Fibroblast of pulmonary artery (primary cell): Measurements from ENCODE around the gene TNFRSF21.
A peak's percentile ranks its signal among the peaks of the same experiment; 100 is the strongest.

Experiments
- DNase-seq: peaks from one replicate; pipeline ENCODE4 v3.0.0-alpha.2; 2010; ENCODE audit warnings: low read depth
- H3K4me3 ChIP-seq: replicated peaks from 2 replicates; pipeline ENCODE4 v1.5.1; 2011; ENCODE audit warnings: low read depth, mild to moderate bottlenecking, control low read depth, low read length, moderate library complexity
- CTCF ChIP-seq: IDR thresholded peaks from 2 replicates; pipeline ENCODE4 v1.5.1; 2011; ENCODE audit warnings: mild to moderate bottlenecking, control low read depth, low read length, inconsistent platforms; ENCODE audit errors: missing control alignments

Gene TNFRSF21

GRCh38 chr6:47308552-47309290 is 984 bp downstream of the TNFRSF21 start:
- DNase-seq = no peak
- peak overlapping the region; percentile 93 for H3K4me3 ChIP-seq
- TF ChIP-seq CTCF = no peak

- H3K4me3 ChIP-seq = peak overlapping the region; percentile 93
- TF ChIP-seq CTCF = no peak
- DNase-seq = peak; percentile 26
Observed at GRCh38 chr6:47308198-47308517, 1.5 kb downstream of the TNFRSF21 start.

- H3K4me3 ChIP-seq = peak overlapping the region; percentile 93
- no peak for TF ChIP-seq CTCF
- no peak for DNase-seq
Observed at GRCh38 chr6:47307362-47308197, 2.1 kb downstream of the TNFRSF21 start.

GRCh38 chr6:47306887-47307286 is 2.8 kb downstream of the TNFRSF21 start:
- DNase-seq = peak; percentile 54

GRCh38 chr6:47303861-47304260 is 5.8 kb downstream of the TNFRSF21 start:
- no peak for TF ChIP-seq CTCF
- DNase-seq = no peak
- no peak overlapping the region for H3K4me3 ChIP-seq

More at GRCh38 chr6:47306887-47307286, 2.8 kb downstream of the TNFRSF21 start:
- TF ChIP-seq CTCF = no peak
- H3K4me3 ChIP-seq = peak overlapping the region; percentile 93

GRCh38 chr6:47303342-47303741 is 6.4 kb downstream of the TNFRSF21 start:
- H3K4me3 ChIP-seq = no peak overlapping the region
- DNase-seq = no peak
- TF ChIP-seq CTCF = no peak
